ENCODE data around the gene CDPF1.

CDPF1 gene

DNA sequence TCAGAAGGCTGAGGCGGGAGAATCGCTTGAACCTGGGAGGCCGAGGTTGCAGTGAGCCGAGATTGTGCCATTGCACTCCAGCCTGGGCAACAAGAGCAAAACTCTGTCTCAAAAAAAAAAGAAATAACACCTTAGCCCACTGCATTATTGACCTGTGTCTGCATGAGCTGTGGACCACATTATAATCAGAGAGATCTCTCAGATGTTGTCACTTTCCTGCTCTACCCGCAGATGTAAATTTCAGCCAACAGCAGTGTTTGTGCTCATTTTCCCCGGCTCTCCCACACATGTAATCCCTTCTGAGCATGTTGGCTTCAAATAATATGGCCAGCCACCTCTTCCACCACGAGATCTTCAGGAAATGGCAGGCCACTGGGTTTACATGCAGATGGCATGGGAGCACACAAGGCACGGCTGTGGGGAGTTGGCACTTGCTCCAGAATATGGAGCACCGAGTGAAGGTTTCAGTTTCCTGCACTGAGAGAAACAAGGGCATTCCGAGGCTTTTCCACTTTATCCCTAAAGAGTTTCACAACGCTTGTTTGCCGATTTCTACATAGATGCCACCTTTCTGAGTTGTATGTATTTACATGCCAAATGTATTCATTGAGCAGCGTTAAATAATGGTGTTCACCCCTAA is 19.7 kb downstream of the CDPF1 start:
- Histone ChIP-seq H3K79me1 (ENCODE audit: low read length) (no peaks in the 10 kb centered on the region), H4K5ac (ENCODE audit: low read length) (no peak overlapping the region), H3K4me1 (ENCODE audit: control insufficient read depth, low read depth, low read length) (no peaks in the 10 kb centered on the region), H3K4me2 (ENCODE audit: low read length) (no peak overlapping the region), H2AK5ac (ENCODE audit: low read length) (no peak overlapping the region), H3K27me3 (ENCODE audit: insufficient read depth, low read length, poor library complexity) (no peaks in the 10 kb centered on the region), H3K4ac (ENCODE audit: low read depth, low read length) (no peak overlapping the region), H4K8ac (ENCODE audit: low read depth, low read length) (no peak overlapping the region), H3K18ac (ENCODE audit: low read length) (no peak overlapping the region), H3K4me3 (ENCODE audit: low read length) (no peak overlapping the region), H3K36me3 (ENCODE audit: control insufficient read depth, insufficient read depth, low read length) (no peaks in the 10 kb centered on the region), H3K9ac (ENCODE audit: low read length) (no peak overlapping the region), H3K23ac (ENCODE audit: low read length) (no peak overlapping the region), H2BK15ac (replicated peaks; ENCODE audit: low read depth) (no peak overlapping the region), H2BK5ac (ENCODE audit: low read length) (no peak overlapping the region), H2BK120ac (ENCODE audit: low read depth, low read length) (no peak overlapping the region), H3K27ac (ENCODE audit: low read depth, low read length) (no peak overlapping the region), H3K79me2 (ENCODE audit: control insufficient read depth, insufficient read depth, low read length) (no peaks in the 10 kb centered on the region), H3K56ac (ENCODE audit: low read length) (no peak overlapping the region)
- no peak for DNase-seq
- WGBS (ENCODE audit: extremely low coverage, insufficient coverage, low lambda C conversion rate), result no CpG with 5 or more reads among the region's 13 CpGs

DNA sequence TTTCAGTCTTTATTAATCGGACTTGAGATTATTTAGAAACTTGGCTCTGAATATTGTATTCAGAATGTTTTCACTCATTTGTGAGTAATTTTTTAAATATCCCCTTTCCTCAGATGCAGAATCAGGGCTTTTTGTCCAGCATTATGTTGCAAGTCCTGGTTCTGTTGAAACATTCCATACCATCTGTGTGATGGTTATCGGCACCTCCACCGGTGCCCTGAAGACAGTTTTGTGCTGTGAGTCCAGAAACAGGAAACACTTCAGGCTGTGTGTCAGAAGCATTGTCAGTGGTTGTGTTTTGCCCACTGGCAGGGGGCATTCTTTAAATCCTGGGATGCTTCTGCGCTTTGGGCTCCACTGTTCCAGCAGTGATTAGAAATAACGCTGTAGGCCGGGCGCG is 20.4 kb downstream of the CDPF1 start:
- Histone ChIP-seq H3K27ac (ENCODE audit: low read depth, low read length) (no peak overlapping the region), H3K4me1 (ENCODE audit: control insufficient read depth, low read depth, low read length) (no peaks in the 10 kb centered on the region), H2BK120ac (ENCODE audit: low read depth, low read length) (no peak overlapping the region), H2BK5ac (ENCODE audit: low read length) (no peak overlapping the region), H3K79me2 (ENCODE audit: control insufficient read depth, insufficient read depth, low read length) (no peaks in the 10 kb centered on the region), H3K18ac (ENCODE audit: low read length) (no peak overlapping the region), H3K23ac (ENCODE audit: low read length) (no peak overlapping the region), H3K27me3 (ENCODE audit: insufficient read depth, low read length, poor library complexity) (no peaks in the 10 kb centered on the region), H2BK15ac (replicated peaks; ENCODE audit: low read depth) (no peak overlapping the region), H3K4me2 (ENCODE audit: low read length) (no peak overlapping the region), H4K8ac (ENCODE audit: low read depth, low read length) (no peak overlapping the region), H3K56ac (ENCODE audit: low read length) (no peak overlapping the region), H3K9ac (ENCODE audit: low read length) (no peak overlapping the region), H3K4me3 (ENCODE audit: low read length) (no peak overlapping the region), H3K79me1 (ENCODE audit: low read length) (no peaks in the 10 kb centered on the region), H2AK5ac (ENCODE audit: low read length) (no peak overlapping the region), H4K5ac (ENCODE audit: low read length) (no peak overlapping the region), H3K36me3 (ENCODE audit: control insufficient read depth, insufficient read depth, low read length) (no peaks in the 10 kb centered on the region), H3K4ac (ENCODE audit: low read depth, low read length) (no peak overlapping the region)
- DNase-seq, result no peak
- no CpG with 5 or more reads among the region's 8 CpGs for WGBS (ENCODE audit: extremely low coverage, insufficient coverage, low lambda C conversion rate)

DNA sequence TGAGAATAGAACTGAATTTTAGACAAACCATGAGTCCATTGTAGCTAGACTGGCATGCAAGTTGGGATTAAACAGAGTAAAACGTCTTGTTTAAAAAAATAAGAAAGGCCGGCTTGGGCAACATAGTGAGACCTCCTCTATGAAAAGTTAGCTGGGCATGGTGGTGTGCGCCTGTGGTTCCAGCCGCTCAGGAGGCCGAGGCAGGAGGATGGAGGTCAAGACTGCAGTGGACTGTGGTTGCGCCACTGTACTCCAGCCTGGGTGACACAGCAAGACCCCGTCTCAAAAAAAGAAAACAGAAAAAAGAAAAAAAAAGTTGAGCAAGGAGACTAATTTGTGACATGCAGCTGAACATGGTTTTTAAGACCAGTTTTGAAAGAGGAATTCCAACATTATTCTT is 23.5 kb downstream of the CDPF1 start:
- H2AK5ac ChIP-seq (ENCODE audit: low read length), result no peak overlapping the region
- H3K56ac ChIP-seq (ENCODE audit: low read length), result no peak overlapping the region
- H2BK5ac ChIP-seq (ENCODE audit: low read length), result no peak overlapping the region
- H3K27ac ChIP-seq (ENCODE audit: low read depth, low read length), result no peak overlapping the region
- no peaks in the 10 kb centered on the region for H3K36me3 ChIP-seq (ENCODE audit: control insufficient read depth, insufficient read depth, low read length)
- H3K79me1 ChIP-seq (ENCODE audit: low read length), result no peaks in the 10 kb centered on the region
- no peaks in the 10 kb centered on the region for H3K4me1 ChIP-seq (ENCODE audit: control insufficient read depth, low read depth, low read length)
- no peak overlapping the region for H4K8ac ChIP-seq (ENCODE audit: low read depth, low read length)
- no peaks in the 10 kb centered on the region for H3K27me3 ChIP-seq (ENCODE audit: insufficient read depth, low read length, poor library complexity)
- no peak overlapping the region for H3K4me2 ChIP-seq (ENCODE audit: low read length)
- H3K4ac ChIP-seq (ENCODE audit: low read depth, low read length), result no peak overlapping the region
- WGBS (ENCODE audit: extremely low coverage, insufficient coverage, low lambda C conversion rate), result no CpG with 5 or more reads among the region's 7 CpGs
- H3K9ac ChIP-seq (ENCODE audit: low read length), result no peak overlapping the region
- H4K5ac ChIP-seq (ENCODE audit: low read length), result no peak overlapping the region
- H3K18ac ChIP-seq (ENCODE audit: low read length), result no peak overlapping the region
- H3K4me3 ChIP-seq (ENCODE audit: low read length), result no peak overlapping the region
- H2BK15ac ChIP-seq (replicated peaks; ENCODE audit: low read depth), result no peak overlapping the region
- no peak overlapping the region for H2BK120ac ChIP-seq (ENCODE audit: low read depth, low read length)
- H3K79me2 ChIP-seq (ENCODE audit: control insufficient read depth, insufficient read depth, low read length), result no peaks in the 10 kb centered on the region
- no peak overlapping the region for H3K23ac ChIP-seq (ENCODE audit: low read length)
- DNase-seq, result no peak

DNA sequence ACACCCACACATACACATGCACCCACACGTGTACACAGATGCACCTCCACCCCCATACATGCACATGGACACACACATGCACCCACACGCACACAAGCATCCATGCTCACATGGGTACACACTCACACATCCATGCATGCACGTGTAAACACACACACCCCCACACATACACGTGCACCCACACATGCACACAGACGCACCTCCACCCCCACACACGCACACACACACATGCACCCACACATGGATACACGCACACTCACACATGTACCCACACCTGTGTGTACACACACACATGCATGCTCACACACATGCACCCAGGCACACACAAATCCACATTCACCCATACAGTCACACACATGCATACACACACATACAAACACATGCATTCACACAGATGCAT is 24.5 kb downstream of the CDPF1 start:
- no peaks in the 10 kb centered on the region for H3K4me1 ChIP-seq (ENCODE audit: control insufficient read depth, low read depth, low read length)
- H3K23ac ChIP-seq (ENCODE audit: low read length), result no peak overlapping the region
- no peak overlapping the region for H2BK15ac ChIP-seq (replicated peaks; ENCODE audit: low read depth)
- no peaks in the 10 kb centered on the region for H3K79me1 ChIP-seq (ENCODE audit: low read length)
- H3K4ac ChIP-seq (ENCODE audit: low read depth, low read length), result no peak overlapping the region
- H2BK120ac ChIP-seq (ENCODE audit: low read depth, low read length), result no peak overlapping the region
- H3K18ac ChIP-seq (ENCODE audit: low read length), result no peak overlapping the region
- H4K5ac ChIP-seq (ENCODE audit: low read length), result no peak overlapping the region
- H3K9ac ChIP-seq (ENCODE audit: low read length), result no peak overlapping the region
- H3K27me3 ChIP-seq (ENCODE audit: insufficient read depth, low read length, poor library complexity), result no peaks in the 10 kb centered on the region
- no peak overlapping the region for H3K27ac ChIP-seq (ENCODE audit: low read depth, low read length)
- no peak overlapping the region for H2BK5ac ChIP-seq (ENCODE audit: low read length)
- WGBS (ENCODE audit: extremely low coverage, insufficient coverage, low lambda C conversion rate), result no CpG with 5 or more reads among the region's 7 CpGs
- no peaks in the 10 kb centered on the region for H3K36me3 ChIP-seq (ENCODE audit: control insufficient read depth, insufficient read depth, low read length)
- H3K79me2 ChIP-seq (ENCODE audit: control insufficient read depth, insufficient read depth, low read length), result no peaks in the 10 kb centered on the region
- no peak overlapping the region for H3K56ac ChIP-seq (ENCODE audit: low read length)
- H3K4me3 ChIP-seq (ENCODE audit: low read length), result no peak overlapping the region
- H4K8ac ChIP-seq (ENCODE audit: low read depth, low read length), result no peak overlapping the region
- H2AK5ac ChIP-seq (ENCODE audit: low read length), result no peak overlapping the region
- DNase-seq, result no peak
- H3K4me2 ChIP-seq (ENCODE audit: low read length), result no peak overlapping the region

DNA sequence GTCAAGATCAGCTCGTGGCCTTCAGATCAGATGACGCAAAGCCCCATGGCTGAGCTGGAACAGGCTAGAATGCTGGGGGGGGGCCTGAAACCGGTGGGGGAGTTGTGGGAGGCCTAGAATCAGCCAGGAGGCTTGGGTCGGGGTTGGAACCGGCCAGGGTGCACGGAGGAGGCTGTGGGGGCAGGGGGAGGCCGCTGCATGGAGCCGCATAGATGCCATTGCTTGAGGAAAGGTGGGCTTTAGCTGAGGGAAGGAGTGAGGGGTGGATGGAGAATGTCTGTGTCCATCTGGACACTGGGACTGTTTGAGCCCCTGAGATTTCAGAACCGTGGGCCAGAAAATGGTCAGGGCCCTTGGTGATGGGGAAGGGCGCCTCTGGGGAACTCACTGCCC is 25.2 kb downstream of the CDPF1 start:
- H3K27ac ChIP-seq (ENCODE audit: low read depth, low read length), result no peak overlapping the region
- no peak overlapping the region for H3K18ac ChIP-seq (ENCODE audit: low read length)
- H4K5ac ChIP-seq (ENCODE audit: low read length), result no peak overlapping the region
- no peak overlapping the region for H3K9ac ChIP-seq (ENCODE audit: low read length)
- H3K56ac ChIP-seq (ENCODE audit: low read length), result no peak overlapping the region
- H3K79me2 ChIP-seq (ENCODE audit: control insufficient read depth, insufficient read depth, low read length), result no peaks in the 10 kb centered on the region
- H3K27me3 ChIP-seq (ENCODE audit: insufficient read depth, low read length, poor library complexity), result no peaks in the 10 kb centered on the region
- no peak overlapping the region for H2BK15ac ChIP-seq (replicated peaks; ENCODE audit: low read depth)
- no peak overlapping the region for H2AK5ac ChIP-seq (ENCODE audit: low read length)
- no peaks in the 10 kb centered on the region for H3K4me1 ChIP-seq (ENCODE audit: control insufficient read depth, low read depth, low read length)
- no peak overlapping the region for H4K8ac ChIP-seq (ENCODE audit: low read depth, low read length)
- no peak overlapping the region for H3K4me3 ChIP-seq (ENCODE audit: low read length)
- H3K79me1 ChIP-seq (ENCODE audit: low read length), result no peaks in the 10 kb centered on the region
- H3K4ac ChIP-seq (ENCODE audit: low read depth, low read length), result no peak overlapping the region
- H2BK120ac ChIP-seq (ENCODE audit: low read depth, low read length), result no peak overlapping the region
- H2BK5ac ChIP-seq (ENCODE audit: low read length), result no peak overlapping the region
- no peaks in the 10 kb centered on the region for H3K36me3 ChIP-seq (ENCODE audit: control insufficient read depth, insufficient read depth, low read length)
- DNase-seq, result no peak
- H3K23ac ChIP-seq (ENCODE audit: low read length), result no peak overlapping the region
- no CpG with 5 or more reads among the region's 10 CpGs for WGBS (ENCODE audit: extremely low coverage, insufficient coverage, low lambda C conversion rate)
- no peak overlapping the region for H3K4me2 ChIP-seq (ENCODE audit: low read length)
